ENCODE results near the gene MAGEC3.
"Not testable (repeated sequence)": the region's sequence is repeated elsewhere in the genome, so short reads cannot be mapped to it uniquely, and the experiment has no call there.

MAGEC3 gene

GRCh38 chrX:141879616-141880015 lies 41.5 kb downstream of the MAGEC3 start:
- no peak overlapping the region for H2BK15ac ChIP-seq (ENCODE audit: low read length)
- no peak overlapping the region for H2BK120ac ChIP-seq (ENCODE audit: low read depth, low read length)
- no peak overlapping the region for H3K18ac ChIP-seq (ENCODE audit: low read length)
- H4K8ac ChIP-seq (ENCODE audit: low read depth, low read length) = no peak overlapping the region
- H3K9ac ChIP-seq (ENCODE audit: low read depth, low read length, poor library complexity) = no peak overlapping the region
- no peaks in the 10 kb centered on the region for H3K79me1 ChIP-seq (ENCODE audit: low read depth, low read length)
- H3K27me3 ChIP-seq (ENCODE audit: control insufficient read depth in 3 of 3, insufficient read depth in 3 of 3, low read depth in 1 of 3, low read length in 3 of 3) = peaks cover 0 to 3% (median 0%) of the 10 kb centered on the region in 3 experiments
- no peaks in the 10 kb centered on the region for H3K9me3 ChIP-seq (replicated peaks in 1 of 2; ENCODE audit: control insufficient read depth in 2 of 2, insufficient read depth in 1 of 2, low read depth in 1 of 2, low read length in 2 of 2)
- H3K23ac ChIP-seq (ENCODE audit: low read depth, low read length, poor library complexity) = no peak overlapping the region
- H3K4me2 ChIP-seq (ENCODE audit: insufficient read depth, low read length, poor library complexity, severe bottlenecking) = no peak overlapping the region
- H4K91ac ChIP-seq (ENCODE audit: low read depth, low read length, poor library complexity) = no peak overlapping the region
- no peak overlapping the region for H3K4me3 ChIP-seq (ENCODE audit: low read length in 2 of 2)
- H2BK5ac ChIP-seq (ENCODE audit: low read length) = no peak overlapping the region
- no peak overlapping the region for H3K14ac ChIP-seq (ENCODE audit: low read length)
- no peak for DNase-seq (ENCODE audit: low spot score)
- no peak overlapping the region for H2AK5ac ChIP-seq (ENCODE audit: low read depth, low read length)
- H3K4ac ChIP-seq (ENCODE audit: low read length) = no peak overlapping the region
- no peaks in the 10 kb centered on the region for H3K36me3 ChIP-seq (replicated peaks in 1 of 2; ENCODE audit: control insufficient read depth in 2 of 2, insufficient read depth in 2 of 2, low read length in 2 of 2)
- no CpG with 5 or more reads among the region's 5 CpGs for WGBS, 2 donors (ENCODE audit: extremely low coverage in 2 of 2, insufficient read length in 2 of 2, insufficient replicate concordance in 1 of 2)
- H2BK12ac ChIP-seq (ENCODE audit: low read length) = no peak overlapping the region
- H3K27ac ChIP-seq (replicated peaks; ENCODE audit: low read length) = no peak overlapping the region
- no peak overlapping the region for H2AFZ ChIP-seq (ENCODE audit: low read length)
- H3K4me1 ChIP-seq (ENCODE audit: control insufficient read depth in 2 of 2, insufficient read depth in 1 of 2, low read depth in 1 of 2, low read length in 2 of 2) = no peaks in the 10 kb centered on the region

GRCh38 chrX:141888811-141889210 lies 50.7 kb downstream of the MAGEC3 start:
- H2AK5ac ChIP-seq (ENCODE audit: low read depth, low read length); H3K4me3 ChIP-seq (ENCODE audit: low read length in 2 of 2); H2BK12ac ChIP-seq (ENCODE audit: low read length); H4K8ac ChIP-seq (ENCODE audit: low read depth, low read length); DNase-seq (ENCODE audit: low spot score); H3K4me2 ChIP-seq (ENCODE audit: insufficient read depth, low read length, poor library complexity, severe bottlenecking); H3K9me3 ChIP-seq (replicated peaks in 1 of 2; ENCODE audit: control insufficient read depth in 2 of 2, insufficient read depth in 1 of 2, low read depth in 1 of 2, low read length in 2 of 2); H3K4ac ChIP-seq (ENCODE audit: low read length); H3K23ac ChIP-seq (ENCODE audit: low read depth, low read length, poor library complexity); H2BK15ac ChIP-seq (ENCODE audit: low read length); H3K27ac ChIP-seq (replicated peaks; ENCODE audit: low read length); H3K4me1 ChIP-seq (ENCODE audit: control insufficient read depth in 2 of 2, insufficient read depth in 1 of 2, low read depth in 1 of 2, low read length in 2 of 2); H3K27me3 ChIP-seq (ENCODE audit: control insufficient read depth in 3 of 3, insufficient read depth in 3 of 3, low read depth in 1 of 3, low read length in 3 of 3); H3K18ac ChIP-seq (ENCODE audit: low read length); H3K14ac ChIP-seq (ENCODE audit: low read length); H4K91ac ChIP-seq (ENCODE audit: low read depth, low read length, poor library complexity); H3K79me1 ChIP-seq (ENCODE audit: low read depth, low read length); H2BK120ac ChIP-seq (ENCODE audit: low read depth, low read length); H3K9ac ChIP-seq (ENCODE audit: low read depth, low read length, poor library complexity); H2BK5ac ChIP-seq (ENCODE audit: low read length); H3K36me3 ChIP-seq (replicated peaks in 1 of 2; ENCODE audit: control insufficient read depth in 2 of 2, insufficient read depth in 2 of 2, low read length in 2 of 2); H2AFZ ChIP-seq (ENCODE audit: low read length): not testable (repeated sequence)
- no CpG with 5 or more reads among the region's 5 CpGs for WGBS, 2 donors (ENCODE audit: extremely low coverage in 2 of 2, insufficient read length in 2 of 2, insufficient replicate concordance in 1 of 2)

DNA sequence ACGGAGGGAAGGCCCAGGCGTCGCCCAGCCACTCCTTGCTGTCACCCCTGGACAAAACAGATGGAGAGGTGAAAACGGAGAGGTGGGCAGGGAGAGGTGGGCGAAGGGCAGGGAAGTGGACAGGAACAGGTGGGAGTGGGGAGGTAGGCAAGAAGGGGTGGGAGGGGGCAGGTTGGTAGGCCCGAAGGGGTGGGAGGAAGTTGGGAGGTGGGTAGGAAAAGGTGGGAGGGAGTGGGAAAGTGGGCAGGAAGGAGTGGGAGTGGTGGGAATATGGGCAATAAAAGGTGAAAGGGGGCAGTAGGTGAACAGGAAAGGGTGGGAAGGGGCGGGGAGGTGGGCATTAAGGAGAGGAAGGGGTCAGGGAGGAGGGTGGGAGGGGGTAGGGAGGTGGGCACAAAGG lies 56.6 kb downstream of the MAGEC3 start:
- no peak overlapping the region for H2AFZ ChIP-seq (ENCODE audit: low read length)
- H4K8ac ChIP-seq (ENCODE audit: low read depth, low read length) = no peak overlapping the region
- no peak overlapping the region for H3K23ac ChIP-seq (ENCODE audit: low read depth, low read length, poor library complexity)
- no peaks in the 10 kb centered on the region for H3K27me3 ChIP-seq (ENCODE audit: control insufficient read depth in 3 of 3, insufficient read depth in 3 of 3, low read depth in 1 of 3, low read length in 3 of 3)
- DNase-seq (ENCODE audit: low spot score) = no peak
- no peaks in the 10 kb centered on the region for H3K4me1 ChIP-seq (ENCODE audit: control insufficient read depth in 2 of 2, insufficient read depth in 1 of 2, low read depth in 1 of 2, low read length in 2 of 2)
- H2AK5ac ChIP-seq (ENCODE audit: low read depth, low read length) = no peak overlapping the region
- no peaks in the 10 kb centered on the region for H3K9me3 ChIP-seq (replicated peaks in 1 of 2; ENCODE audit: control insufficient read depth in 2 of 2, insufficient read depth in 1 of 2, low read depth in 1 of 2, low read length in 2 of 2)
- H2BK120ac ChIP-seq (ENCODE audit: low read depth, low read length) = no peak overlapping the region
- H4K91ac ChIP-seq (ENCODE audit: low read depth, low read length, poor library complexity) = no peak overlapping the region
- H2BK12ac ChIP-seq (ENCODE audit: low read length) = no peak overlapping the region
- H2BK15ac ChIP-seq (ENCODE audit: low read length) = no peak overlapping the region
- no peaks in the 10 kb centered on the region for H3K36me3 ChIP-seq (replicated peaks in 1 of 2; ENCODE audit: control insufficient read depth in 2 of 2, insufficient read depth in 2 of 2, low read length in 2 of 2)
- no peak overlapping the region for H2BK5ac ChIP-seq (ENCODE audit: low read length)
- H3K79me1 ChIP-seq (ENCODE audit: low read depth, low read length) = no peaks in the 10 kb centered on the region
- H3K27ac ChIP-seq (replicated peaks; ENCODE audit: low read length) = no peak overlapping the region
- no peak overlapping the region for H3K4me3 ChIP-seq (ENCODE audit: low read length in 2 of 2)
- no peak overlapping the region for H3K4me2 ChIP-seq (ENCODE audit: insufficient read depth, low read length, poor library complexity, severe bottlenecking)
- H3K9ac ChIP-seq (ENCODE audit: low read depth, low read length, poor library complexity) = no peak overlapping the region
- no CpG with 5 or more reads among the region's 7 CpGs for WGBS, 2 donors (ENCODE audit: extremely low coverage in 2 of 2, insufficient read length in 2 of 2, insufficient replicate concordance in 1 of 2)
- H3K18ac ChIP-seq (ENCODE audit: low read length) = no peak overlapping the region
- no peak overlapping the region for H3K14ac ChIP-seq (ENCODE audit: low read length)
- H3K4ac ChIP-seq (ENCODE audit: low read length) = no peak overlapping the region

DNA sequence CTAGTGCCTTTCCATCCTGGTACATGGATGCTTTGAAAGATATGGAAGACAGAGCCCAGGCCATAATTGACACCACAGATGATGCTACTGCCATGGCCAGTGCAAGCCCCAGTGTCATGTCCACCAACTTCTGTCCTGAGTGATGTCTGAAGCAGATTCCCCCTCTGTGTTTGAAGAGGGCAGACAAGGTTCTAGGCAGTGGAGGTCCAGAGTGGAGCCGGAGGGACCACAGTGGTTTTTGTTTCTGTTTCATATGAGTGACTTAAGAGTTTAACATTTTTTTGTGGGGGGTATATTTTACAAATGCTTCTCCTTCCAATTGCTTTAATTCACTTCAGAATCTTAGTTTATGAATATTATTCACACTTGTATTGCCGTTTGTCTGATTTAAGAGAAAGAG lies 59.6 kb downstream of the MAGEC3 start:
- H4K8ac ChIP-seq (ENCODE audit: low read depth, low read length) = no peak overlapping the region
- no peak overlapping the region for H2AK5ac ChIP-seq (ENCODE audit: low read depth, low read length)
- WGBS, 2 donors (ENCODE audit: extremely low coverage in 2 of 2, insufficient read length in 2 of 2, insufficient replicate concordance in 1 of 2) = no CpG with 5 or more reads among the region's 2 CpGs
- no peaks in the 10 kb centered on the region for H3K4me1 ChIP-seq (ENCODE audit: control insufficient read depth in 2 of 2, insufficient read depth in 1 of 2, low read depth in 1 of 2, low read length in 2 of 2)
- no peaks in the 10 kb centered on the region for H3K79me1 ChIP-seq (ENCODE audit: low read depth, low read length)
- no peak overlapping the region for H2BK12ac ChIP-seq (ENCODE audit: low read length)
- no peaks in the 10 kb centered on the region for H3K9me3 ChIP-seq (replicated peaks in 1 of 2; ENCODE audit: control insufficient read depth in 2 of 2, insufficient read depth in 1 of 2, low read depth in 1 of 2, low read length in 2 of 2)
- H2BK15ac ChIP-seq (ENCODE audit: low read length) = no peak overlapping the region
- H3K4ac ChIP-seq (ENCODE audit: low read length) = no peak overlapping the region
- H3K4me2 ChIP-seq (ENCODE audit: insufficient read depth, low read length, poor library complexity, severe bottlenecking) = no peak overlapping the region
- no peak overlapping the region for H2BK120ac ChIP-seq (ENCODE audit: low read depth, low read length)
- H3K9ac ChIP-seq (ENCODE audit: low read depth, low read length, poor library complexity) = no peak overlapping the region
- no peak overlapping the region for H3K23ac ChIP-seq (ENCODE audit: low read depth, low read length, poor library complexity)
- no peaks in the 10 kb centered on the region for H3K36me3 ChIP-seq (replicated peaks in 1 of 2; ENCODE audit: control insufficient read depth in 2 of 2, insufficient read depth in 2 of 2, low read length in 2 of 2)
- H3K4me3 ChIP-seq (ENCODE audit: low read length in 2 of 2) = no peak overlapping the region
- H3K18ac ChIP-seq (ENCODE audit: low read length) = no peak overlapping the region
- no peak overlapping the region for H4K91ac ChIP-seq (ENCODE audit: low read depth, low read length, poor library complexity)
- no peak overlapping the region for H2AFZ ChIP-seq (ENCODE audit: low read length)
- H3K27ac ChIP-seq (replicated peaks; ENCODE audit: low read length) = no peak overlapping the region
- DNase-seq (ENCODE audit: low spot score) = no peak
- no peaks in the 10 kb centered on the region for H3K27me3 ChIP-seq (ENCODE audit: control insufficient read depth in 3 of 3, insufficient read depth in 3 of 3, low read depth in 1 of 3, low read length in 3 of 3)
- H2BK5ac ChIP-seq (ENCODE audit: low read length) = no peak overlapping the region
- H3K14ac ChIP-seq (ENCODE audit: low read length) = no peak overlapping the region
